ENCODE data around the gene CORIN.

The CORIN gene

DNA sequence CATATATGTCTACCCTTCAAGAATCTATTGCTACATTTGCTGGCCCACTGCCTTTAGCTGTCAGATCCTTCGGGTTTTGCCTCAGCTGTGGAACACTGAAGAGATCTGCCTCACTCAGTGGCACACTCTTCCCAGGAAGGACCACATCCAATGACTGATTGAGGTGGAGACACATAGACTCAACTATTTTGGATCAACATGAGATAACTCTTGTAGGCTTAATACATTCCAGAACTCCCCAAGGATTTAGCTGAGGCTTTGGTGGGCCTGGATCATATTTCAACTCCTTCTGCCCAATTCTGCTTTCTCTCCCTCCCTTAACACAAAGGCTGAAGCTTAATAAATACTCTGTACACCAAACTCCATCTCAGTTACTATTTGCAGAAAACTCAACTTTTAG, 100.5 kb downstream of the CORIN start:
- TF ChIP-seq, protein P1, sequence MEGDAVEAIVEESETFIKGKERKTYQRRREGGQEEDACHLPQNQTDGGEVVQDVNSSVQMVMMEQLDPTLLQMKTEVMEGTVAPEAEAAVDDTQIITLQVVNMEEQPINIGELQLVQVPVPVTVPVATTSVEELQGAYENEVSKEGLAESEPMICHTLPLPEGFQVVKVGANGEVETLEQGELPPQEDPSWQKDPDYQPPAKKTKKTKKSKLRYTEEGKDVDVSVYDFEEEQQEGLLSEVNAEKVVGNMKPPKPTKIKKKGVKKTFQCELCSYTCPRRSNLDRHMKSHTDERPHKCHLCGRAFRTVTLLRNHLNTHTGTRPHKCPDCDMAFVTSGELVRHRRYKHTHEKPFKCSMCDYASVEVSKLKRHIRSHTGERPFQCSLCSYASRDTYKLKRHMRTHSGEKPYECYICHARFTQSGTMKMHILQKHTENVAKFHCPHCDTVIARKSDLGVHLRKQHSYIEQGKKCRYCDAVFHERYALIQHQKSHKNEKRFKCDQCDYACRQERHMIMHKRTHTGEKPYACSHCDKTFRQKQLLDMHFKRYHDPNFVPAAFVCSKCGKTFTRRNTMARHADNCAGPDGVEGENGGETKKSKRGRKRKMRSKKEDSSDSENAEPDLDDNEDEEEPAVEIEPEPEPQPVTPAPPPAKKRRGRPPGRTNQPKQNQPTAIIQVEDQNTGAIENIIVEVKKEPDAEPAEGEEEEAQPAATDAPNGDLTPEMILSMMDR (IDR thresholded peaks at IDR 0.05; ENCODE audit: extremely low read depth, insufficient read depth, missing control alignments), result no peak
- DNase-seq (ENCODE audit: low spot score), result no peak

DNA sequence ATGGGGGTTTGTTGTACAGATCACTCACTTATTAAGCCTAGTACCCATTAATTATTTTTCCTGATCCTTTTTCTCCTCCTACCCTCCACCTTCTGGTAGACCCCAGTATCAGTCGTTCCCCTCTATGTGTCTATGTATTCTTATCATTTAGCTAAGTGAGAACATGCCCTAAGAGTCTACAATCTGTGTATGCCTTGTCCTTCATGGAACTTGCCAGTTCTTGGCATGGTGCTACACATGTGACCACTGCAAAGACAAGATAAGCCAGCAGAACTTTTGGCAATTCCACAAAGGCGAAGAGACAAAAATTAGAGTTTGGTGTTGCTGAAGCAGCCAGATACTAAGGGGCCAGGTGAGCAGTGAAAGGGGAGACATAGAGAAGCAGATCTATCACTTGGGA, 101.3 kb downstream of the CORIN start:
- TF ChIP-seq, protein P1 (IDR thresholded peaks at IDR 0.05; ENCODE audit: extremely low read depth, insufficient read depth, missing control alignments), result no peak
- in situ Hi-C loops (cut with MboI; ENCODE audit: low pct_unique_long_range_greater_than_20kb, low sequenced_read_pairs, unreplicated experiment), result no loop called here
- no peak for DNase-seq (ENCODE audit: low spot score)

More for the DNA sequence above, 100.5 kb downstream of the CORIN start:
- in situ Hi-C loops (cut with MboI; ENCODE audit: low pct_unique_long_range_greater_than_20kb, low sequenced_read_pairs, unreplicated experiment), result no loop called here

DNA sequence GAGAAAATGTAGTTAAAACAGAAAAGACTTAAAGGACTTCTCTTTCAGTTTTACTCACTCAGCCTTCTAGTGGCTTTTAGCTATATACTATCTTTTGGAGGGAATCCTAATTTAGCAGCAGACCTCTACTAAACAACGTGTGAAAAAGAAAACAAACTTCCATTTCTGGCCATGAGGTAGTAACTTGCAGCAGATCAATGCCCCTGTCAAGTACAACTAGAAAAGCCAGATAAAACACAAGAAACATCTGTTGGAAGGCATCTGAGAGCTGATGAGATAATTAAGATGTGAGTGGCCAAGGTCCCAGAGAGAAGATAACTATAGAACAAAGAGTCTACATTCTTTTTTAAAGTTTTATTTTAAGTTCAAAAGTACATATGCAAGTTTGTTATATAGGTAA, 101.7 kb downstream of the CORIN start:
- TF ChIP-seq, protein P1 (IDR thresholded peaks at IDR 0.05; ENCODE audit: extremely low read depth, insufficient read depth, missing control alignments), result no peak
- DNase-seq (ENCODE audit: low spot score), result no peak
- in situ Hi-C loops (cut with MboI; ENCODE audit: low pct_unique_long_range_greater_than_20kb, low sequenced_read_pairs, unreplicated experiment), result no loop called here

DNA sequence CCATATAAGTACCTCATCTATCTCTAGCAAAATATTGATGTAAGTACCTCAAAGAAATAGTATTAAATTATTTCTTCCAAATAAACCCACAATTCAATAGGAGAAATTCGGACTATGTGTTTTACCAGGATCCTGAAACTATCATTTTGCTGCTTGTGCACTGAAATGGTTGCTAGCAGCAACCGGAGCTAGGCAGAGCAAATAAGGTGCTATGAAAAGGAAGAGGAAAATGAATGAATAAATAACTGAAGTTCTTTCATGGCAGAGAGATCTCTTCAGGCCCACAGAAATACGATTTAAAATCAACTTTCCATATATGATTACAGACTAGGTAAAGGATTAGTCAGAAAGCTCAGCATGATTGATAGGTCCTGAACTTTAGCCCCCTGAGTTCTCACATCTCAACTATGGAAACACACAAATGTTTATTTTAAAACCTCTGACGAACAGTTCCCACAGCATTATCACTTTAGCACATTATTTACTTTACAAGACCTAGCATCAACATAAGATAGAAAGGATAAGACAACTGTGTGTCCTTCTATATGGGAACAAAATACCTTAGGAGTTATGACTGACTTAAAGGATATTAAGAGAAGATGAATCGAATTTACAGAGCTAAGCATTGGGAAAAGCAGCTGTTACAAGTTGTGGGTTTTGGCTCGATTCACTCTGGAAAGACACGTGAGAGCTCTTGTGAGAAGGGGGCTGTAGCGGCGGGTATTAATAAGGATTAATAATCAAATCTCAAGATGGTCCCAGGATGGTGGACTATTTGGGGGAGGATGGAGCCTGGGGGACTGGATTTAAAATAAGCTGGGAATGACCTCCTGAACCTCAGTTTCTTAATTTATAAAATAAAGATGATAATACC, 104.3 kb downstream of the CORIN start:
- DNase-seq (ENCODE audit: low spot score), result no peak
- in situ Hi-C loops (cut with MboI; ENCODE audit: low pct_unique_long_range_greater_than_20kb, low sequenced_read_pairs, unreplicated experiment), result no loop called here
- TF ChIP-seq, protein P1 (IDR thresholded peaks at IDR 0.05; ENCODE audit: extremely low read depth, insufficient read depth, missing control alignments), result no peak

DNA sequence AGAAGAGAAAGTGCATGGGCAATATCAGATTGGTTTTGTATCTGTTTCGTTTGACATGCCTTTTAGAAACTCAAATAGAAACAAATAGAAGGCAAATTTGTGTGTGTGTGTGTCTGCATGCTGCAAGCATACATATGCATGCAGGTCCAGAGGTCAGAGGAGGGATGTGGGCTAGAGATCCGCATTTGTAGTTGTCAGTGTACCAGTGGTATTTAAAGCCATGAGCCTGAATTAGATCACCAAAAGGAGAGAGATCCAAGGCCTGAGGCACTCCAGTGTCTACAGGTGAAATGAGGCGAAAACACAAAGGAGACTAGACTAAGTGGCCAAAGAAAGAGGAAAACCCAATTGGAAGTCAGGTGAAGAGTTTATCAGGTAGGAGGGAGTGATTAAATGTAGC, 106.7 kb downstream of the CORIN start:
- in situ Hi-C loops (cut with MboI; ENCODE audit: low pct_unique_long_range_greater_than_20kb, low sequenced_read_pairs, unreplicated experiment), result no loop called here
- TF ChIP-seq, protein P1 (IDR thresholded peaks at IDR 0.05; ENCODE audit: extremely low read depth, insufficient read depth, missing control alignments), result no peak

DNA sequence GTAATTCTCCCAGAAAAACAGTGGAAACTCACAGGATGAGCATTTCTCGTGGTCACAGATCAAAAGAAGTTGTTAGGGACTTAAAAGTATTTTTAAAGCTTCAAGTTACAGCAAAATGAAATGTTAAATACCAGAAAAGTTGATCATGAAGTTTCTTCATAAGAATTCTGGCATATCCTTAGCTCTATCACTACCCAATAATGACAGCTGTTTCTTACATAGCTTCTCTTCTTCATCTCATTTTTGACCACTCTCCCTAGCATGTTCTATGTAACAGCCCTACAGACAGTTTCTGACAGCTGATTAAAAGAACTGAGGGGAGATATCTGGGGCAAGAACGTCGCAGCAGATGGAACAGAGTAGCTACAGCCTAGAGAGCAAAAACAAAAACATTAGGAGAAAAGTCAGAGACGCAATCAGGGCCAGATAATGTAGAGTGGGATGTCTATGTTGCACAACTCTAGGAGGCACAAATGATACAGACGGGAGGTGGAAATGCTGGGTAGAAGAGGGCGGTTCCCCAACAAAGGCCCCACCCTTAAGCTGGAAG, 108.7 kb downstream of the CORIN start:
- TF ChIP-seq, protein P1 (IDR thresholded peaks at IDR 0.05; ENCODE audit: extremely low read depth, insufficient read depth, missing control alignments), result no peak
- in situ Hi-C loops (cut with MboI; ENCODE audit: low pct_unique_long_range_greater_than_20kb, low sequenced_read_pairs, unreplicated experiment), result no loop called here
- no peak for DNase-seq (ENCODE audit: low spot score)

More for the DNA sequence above, 106.7 kb downstream of the CORIN start:
- DNase-seq (ENCODE audit: low spot score), result no peak

All from GM13977 (cell line).